GM23248 (cell line): Measurements from ENCODE around the gene ZNF14. TPM values are rescaled to one million over a fixed set of nuclear protein-coding genes. Genes with fewer than 3 reads are reported as not detected.

Source experiments
- DNase-seq: peaks from one replicate; pipeline ENCODE4 v3.0.0-alpha.2; 2015
- H2AFZ ChIP-seq: fragments of 200-600 bp; sonication (generic); 2 replicates; pipeline ENCODE4 v1.6.1; 2016; ENCODE audit warnings: antibody characterized with exemption
- H3F3A ChIP-seq: fragments of 200-600 bp; sonication (generic); 2 replicates; pipeline ENCODE4 v1.6.1; 2016; ENCODE audit warnings: mild to moderate bottlenecking, antibody characterized with exemption, mixed run types; ENCODE audit not compliant: insufficient read depth
- H3K27ac ChIP-seq: fragments of 200-600 bp; sonication (generic); 2 replicates; pipeline ENCODE4 v1.5.1; 2016; ENCODE audit warnings: mild to moderate bottlenecking
- H3K27me3 ChIP-seq: fragments of 200-600 bp; sonication (generic); replicated peaks from 2 replicates; pipeline ENCODE4 v1.6.1; 2016; ENCODE audit warnings: mild to moderate bottlenecking; ENCODE audit not compliant: insufficient read depth
- H3K36me3 ChIP-seq: fragments of 200-600 bp; sonication (generic); 2 replicates; pipeline ENCODE4 v1.6.1; 2016; ENCODE audit warnings: low read depth, mild to moderate bottlenecking
- H3K4me1 ChIP-seq: fragments of 200-600 bp; sonication (generic); 2 replicates; pipeline ENCODE4 v1.6.1; 2016; ENCODE audit warnings: mild to moderate bottlenecking; ENCODE audit not compliant: insufficient read depth
- H3K4me2 ChIP-seq: fragments of 200-600 bp; sonication (generic); one replicate; pipeline ENCODE4 v1.6.1; 2016; ENCODE audit warnings: mild to moderate bottlenecking; ENCODE audit not compliant: unreplicated experiment
- H3K4me3 ChIP-seq: fragments of 200-600 bp; sonication (generic); 2 replicates; pipeline ENCODE4 v1.5.1; 2016; ENCODE audit warnings: mild to moderate bottlenecking
- H3K79me2 ChIP-seq: fragments of 200-600 bp; sonication (generic); 2 replicates; pipeline ENCODE4 v1.6.1; 2016; ENCODE audit warnings: mild to moderate bottlenecking; ENCODE audit not compliant: insufficient read depth
- H3K9ac ChIP-seq: fragments of 200-600 bp; sonication (generic); 2 replicates; pipeline ENCODE4 v1.6.1; 2016; ENCODE audit warnings: mild to moderate bottlenecking
- H3K9me2 ChIP-seq: fragments of 200-600 bp; sonication (generic); 2 replicates; pipeline ENCODE4 v1.6.1; 2016; ENCODE audit warnings: mixed run types, mild to moderate bottlenecking, moderate library complexity; ENCODE audit not compliant: insufficient read depth
- H3K9me3 ChIP-seq: fragments of 200-600 bp; sonication (generic); one replicate; pipeline ENCODE4 v1.6.1; 2017; ENCODE audit warnings: low read depth
- H4K20me1 ChIP-seq: fragments of 200-600 bp; sonication (generic); 2 replicates; pipeline ENCODE4 v1.6.0; 2016; ENCODE audit not compliant: insufficient read depth
- EZH2 ChIP-seq: fragments of 200-600 bp; sonication (generic); IDR thresholded peaks from 2 replicates; pipeline ENCODE4 v1.6.1; 2018; ENCODE audit warnings: antibody characterized with exemption, mild to moderate bottlenecking; ENCODE audit not compliant: insufficient read depth, poor library complexity, severe bottlenecking
- EZH2phosphoT487 ChIP-seq: fragments of 200-600 bp; sonication (generic); IDR thresholded peaks from 2 replicates; pipeline ENCODE4 v1.6.1; 2018; ENCODE audit warnings: antibody characterized with exemption, moderate library complexity, mild to moderate bottlenecking, low read depth; ENCODE audit not compliant: insufficient read depth
- WGBS, 2 experiments: methylation state at CpG; one replicate each; pipeline ENCODE4 v1.1.6; 2015 to 2017; ENCODE audit warnings: low lambda C conversion rate in 2 of 2, low coverage in 1 of 2; ENCODE audit errors: missing lambda C conversion rate in 2 of 2; 5-methylcytosine and 5-hydroxymethylcytosine counted together
- in situ Hi-C: fragments of 300-500 bp; cut with MboI; formaldehyde crosslinking; loops from 2 replicates; pipeline ENCODE4 v1.15.0; 2020
- polyA plus RNA-seq: library from polyadenylated mRNA; unstranded; fragments of >200 nt; fragmentation: Nextera tagmentation; extraction: Ambion mirVana; gene quantifications from 2 replicates; pipeline ENCODE4 v1.2.1, GENCODE V29; 2016
- total RNA-seq: library from RNA; depleted of rRNA; stranded (reverse); fragments of >200 nt; shearing (Covaris generic); gene quantifications from 2 replicates; pipeline ENCODE4 v1.2.3, GENCODE V29; 2014

The ZNF14 gene
- total and polyA plus RNA-seq, 2 experiments from 2014 or later = 3.3 to 3.8 TPM

DNA sequence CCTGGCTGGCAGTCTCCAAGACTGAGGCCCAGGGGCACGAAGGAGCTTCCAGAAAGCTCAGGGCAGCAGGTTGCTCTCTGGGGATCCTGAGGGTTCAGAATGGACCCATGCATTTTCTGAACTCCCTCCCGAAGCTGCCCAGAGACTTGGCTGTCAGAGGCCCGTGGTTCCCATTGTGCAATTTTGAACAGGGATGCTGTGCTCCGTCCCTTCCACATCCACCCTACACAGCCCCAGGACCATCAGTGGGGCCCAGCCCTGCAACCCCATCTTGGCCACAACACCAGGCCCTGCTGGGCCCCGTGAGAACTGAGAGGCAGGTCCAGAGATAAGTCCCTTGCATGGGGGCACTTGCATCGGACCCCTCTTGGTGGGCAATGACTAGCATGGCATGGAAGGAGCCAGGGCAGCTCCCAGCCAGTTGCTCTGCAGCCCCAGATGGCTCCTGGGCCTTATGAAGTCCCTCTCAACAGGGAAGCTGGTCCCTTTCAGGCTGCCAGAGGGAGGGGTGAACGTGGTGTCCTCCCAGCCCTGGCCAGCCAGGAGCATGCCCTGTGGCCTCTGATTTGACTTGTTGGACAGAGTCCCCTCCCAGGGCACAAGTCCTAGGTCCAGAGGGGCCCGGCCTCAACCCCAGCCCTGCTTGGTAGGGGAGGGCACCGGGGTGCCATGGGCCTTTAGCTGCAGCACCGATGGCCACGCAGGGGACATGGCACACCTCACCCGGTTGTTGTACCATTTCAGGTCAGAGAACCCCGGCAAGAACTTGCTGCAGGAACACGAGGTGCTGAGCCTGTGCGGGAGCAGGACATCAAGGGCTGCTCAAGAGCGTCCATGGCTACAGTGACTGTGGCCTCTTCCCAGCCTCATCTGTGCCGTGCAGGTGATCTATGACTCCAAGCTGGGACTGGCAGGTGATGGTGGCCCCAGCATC, 17.3 kb upstream of the ZNF14 start:
- no peaks in the 10 kb centered on the region for H3K27me3 ChIP-seq

DNA sequence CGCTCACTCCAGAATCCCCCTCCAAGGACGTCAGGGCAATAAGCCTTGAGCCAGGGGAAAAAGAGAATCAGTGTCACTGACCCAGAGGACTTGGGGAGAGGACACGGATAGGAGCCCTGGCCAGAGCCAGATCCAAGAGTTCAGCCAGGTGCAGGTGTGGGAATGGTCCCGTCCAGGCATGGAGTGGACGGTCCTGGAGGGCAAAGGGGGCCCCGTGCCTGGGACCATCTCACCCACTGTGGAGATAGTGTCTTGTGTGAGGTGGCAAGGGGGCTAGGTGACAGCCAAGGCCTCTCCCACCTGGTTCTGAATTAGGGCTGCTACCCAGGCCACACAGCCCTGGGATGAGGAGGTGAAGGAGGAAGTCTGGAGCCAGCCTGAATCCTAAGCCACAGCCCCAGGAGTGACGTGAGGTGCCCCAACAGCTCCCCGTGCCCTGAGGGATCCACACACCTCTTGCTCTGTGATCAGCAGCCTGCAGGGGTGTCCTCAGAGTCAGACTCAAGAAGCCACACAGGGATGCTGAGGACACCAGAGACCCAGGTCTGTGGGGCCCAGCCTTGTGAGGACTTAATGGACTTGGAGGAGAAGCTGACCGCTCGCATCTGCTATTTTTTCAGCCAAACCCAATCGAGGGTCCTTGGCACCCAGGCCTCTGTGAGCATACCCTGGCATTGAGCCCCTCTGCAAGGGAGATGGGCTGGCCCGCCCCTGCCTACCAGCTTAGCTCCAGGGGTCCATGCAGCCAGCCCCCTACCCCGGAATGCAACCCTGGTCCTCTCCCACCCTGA, 16.4 kb upstream of the ZNF14 start:
- Histone ChIP-seq H4K20me1 (no peaks in the 10 kb centered on the region), H3K9ac (no peak overlapping the region), H2AFZ (no peak overlapping the region), H3K79me2 (no peaks in the 10 kb centered on the region), H3K9me2 (no peaks in the 10 kb centered on the region), H3K9me3 (no peaks in the 10 kb centered on the region), H3K36me3 (no peaks in the 10 kb centered on the region), H3K4me3 (no peak overlapping the region), H3F3A (no peaks in the 10 kb centered on the region), H3K4me1 (no peaks in the 10 kb centered on the region), H3K27me3 (no peaks in the 10 kb centered on the region), H3K4me2 (no peak overlapping the region), H3K27ac (no peak overlapping the region)
- in situ Hi-C loops = no loop called here
- WGBS, 2 experiments = 49 to 52% methylated on average over 12 to 13 of the region's 13 CpGs
- TF ChIP-seq EZH2phosphoT487 (no peak), EZH2 (no peak)
- no peak for DNase-seq

More for the DNA sequence above, 17.3 kb upstream of the ZNF14 start:
- Histone ChIP-seq H3K79me2 (no peaks in the 10 kb centered on the region), H2AFZ (no peak overlapping the region), H3K27ac (no peak overlapping the region), H3K4me3 (no peak overlapping the region), H4K20me1 (no peaks in the 10 kb centered on the region), H3K36me3 (no peaks in the 10 kb centered on the region), H3K9me2 (no peaks in the 10 kb centered on the region), H3F3A (no peaks in the 10 kb centered on the region), H3K4me1 (no peaks in the 10 kb centered on the region), H3K4me2 (no peak overlapping the region), H3K9me3 (no peaks in the 10 kb centered on the region), H3K9ac (no peak overlapping the region)
- DNase-seq = no peak
- TF ChIP-seq EZH2 (no peak), EZH2phosphoT487 (no peak)
- 50 to 51% methylated on average over 15 to 17 of the region's 17 CpGs for WGBS, 2 experiments
- in situ Hi-C loops = no loop called here

GRCh38 chr19:19748249-19748938, 15.5 kb upstream of the ZNF14 start:
- Histone ChIP-seq H3F3A (no peaks in the 10 kb centered on the region), H3K9me3 (no peaks in the 10 kb centered on the region), H2AFZ (no peak overlapping the region), H3K4me3 (no peak overlapping the region), H3K4me2 (no peak overlapping the region), H3K79me2 (no peaks in the 10 kb centered on the region), H3K27me3 (no peaks in the 10 kb centered on the region), H3K9me2 (no peaks in the 10 kb centered on the region), H3K4me1 (no peaks in the 10 kb centered on the region), H3K36me3 (no peaks in the 10 kb centered on the region), H4K20me1 (no peaks in the 10 kb centered on the region), H3K27ac (no peak overlapping the region), H3K9ac (no peak overlapping the region)
- in situ Hi-C loops = no loop called here
- DNase-seq = no peak
- whole genome bisulfite sequencing, 2 experiments = 40 to 50% methylated on average over 7 to 9 of the region's 9 CpGs
- no peak for TF ChIP-seq EZH2phosphoT487
- no peak for TF ChIP-seq EZH2
